ENCODE measurements around the gene MMEL1.
A peak's percentile ranks its signal among the peaks of the same experiment; 100 is the strongest.

MMEL1 gene

DNA sequence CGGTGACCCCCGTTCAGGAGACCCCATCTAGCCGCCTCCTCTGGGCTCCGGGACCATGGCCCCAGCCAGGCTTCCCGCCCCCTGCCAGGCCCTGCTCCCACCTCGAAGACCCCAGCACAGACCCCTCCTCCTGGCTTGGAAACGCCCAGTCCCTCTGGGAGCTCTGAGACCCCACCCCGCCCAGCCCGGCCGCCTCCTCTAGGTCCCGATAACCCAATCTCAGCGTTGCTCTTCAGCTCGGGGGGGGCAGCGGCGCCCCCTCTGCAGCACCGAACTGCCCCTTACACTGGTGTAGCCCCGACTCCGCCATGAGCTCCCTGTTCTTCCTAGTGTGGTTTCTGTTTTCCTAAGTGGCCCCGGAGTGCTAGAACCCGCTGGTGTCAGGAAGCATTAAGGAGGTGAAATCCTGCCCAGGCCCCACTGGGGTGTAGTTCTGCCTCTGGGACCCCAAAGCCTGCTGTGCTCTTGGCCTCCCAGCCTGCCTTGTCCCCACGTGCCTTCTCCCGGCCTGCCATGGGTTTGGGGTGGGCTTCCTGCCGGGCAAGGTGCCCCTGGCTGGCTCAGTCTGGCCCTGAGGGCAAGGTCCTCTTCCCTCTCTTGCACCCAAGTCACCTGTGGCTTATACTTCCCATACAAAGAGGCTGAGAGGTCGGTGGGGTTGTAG lies 10.7 kb upstream of the MMEL1 start (continued):
- TF ChIP-seq, protein P1, sequence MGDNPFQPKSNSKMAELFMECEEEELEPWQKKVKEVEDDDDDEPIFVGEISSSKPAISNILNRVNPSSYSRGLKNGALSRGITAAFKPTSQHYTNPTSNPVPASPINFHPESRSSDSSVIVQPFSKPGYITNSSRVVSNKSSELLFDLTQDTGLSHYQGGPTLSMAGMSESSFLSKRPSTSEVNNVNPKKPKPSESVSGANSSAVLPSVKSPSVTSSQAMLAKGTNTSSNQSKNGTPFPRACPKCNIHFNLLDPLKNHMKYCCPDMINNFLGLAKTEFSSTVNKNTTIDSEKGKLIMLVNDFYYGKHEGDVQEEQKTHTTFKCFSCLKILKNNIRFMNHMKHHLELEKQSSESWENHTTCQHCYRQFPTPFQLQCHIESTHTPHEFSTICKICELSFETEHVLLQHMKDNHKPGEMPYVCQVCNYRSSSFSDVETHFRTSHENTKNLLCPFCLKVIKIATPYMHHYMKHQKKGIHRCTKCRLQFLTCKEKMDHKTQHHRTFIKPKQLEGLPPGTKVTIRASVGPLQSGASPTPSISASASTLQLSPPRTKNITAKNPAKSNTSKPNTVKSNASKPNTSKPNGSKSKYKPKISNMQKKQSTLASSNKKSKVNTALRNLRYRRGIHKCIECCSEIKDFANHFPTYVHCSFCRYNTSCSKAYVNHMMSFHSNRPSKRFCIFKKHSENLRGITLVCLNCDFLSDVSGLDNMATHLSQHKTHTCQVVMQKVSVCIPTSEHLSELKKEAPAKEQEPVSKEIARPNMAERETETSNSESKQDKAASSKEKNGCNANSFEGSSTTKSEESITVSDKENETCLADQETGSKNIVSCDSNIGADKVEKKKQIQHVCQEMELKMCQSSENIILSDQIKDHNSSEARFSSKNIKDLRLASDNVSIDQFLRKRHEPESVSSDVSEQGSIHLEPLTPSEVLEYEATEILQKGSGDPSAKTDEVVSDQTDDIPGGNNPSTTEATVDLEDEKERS (tag by site-specific recombination; IDR thresholded peaks at IDR 0.05) = no peak
- TF ChIP-seq, protein P2, sequence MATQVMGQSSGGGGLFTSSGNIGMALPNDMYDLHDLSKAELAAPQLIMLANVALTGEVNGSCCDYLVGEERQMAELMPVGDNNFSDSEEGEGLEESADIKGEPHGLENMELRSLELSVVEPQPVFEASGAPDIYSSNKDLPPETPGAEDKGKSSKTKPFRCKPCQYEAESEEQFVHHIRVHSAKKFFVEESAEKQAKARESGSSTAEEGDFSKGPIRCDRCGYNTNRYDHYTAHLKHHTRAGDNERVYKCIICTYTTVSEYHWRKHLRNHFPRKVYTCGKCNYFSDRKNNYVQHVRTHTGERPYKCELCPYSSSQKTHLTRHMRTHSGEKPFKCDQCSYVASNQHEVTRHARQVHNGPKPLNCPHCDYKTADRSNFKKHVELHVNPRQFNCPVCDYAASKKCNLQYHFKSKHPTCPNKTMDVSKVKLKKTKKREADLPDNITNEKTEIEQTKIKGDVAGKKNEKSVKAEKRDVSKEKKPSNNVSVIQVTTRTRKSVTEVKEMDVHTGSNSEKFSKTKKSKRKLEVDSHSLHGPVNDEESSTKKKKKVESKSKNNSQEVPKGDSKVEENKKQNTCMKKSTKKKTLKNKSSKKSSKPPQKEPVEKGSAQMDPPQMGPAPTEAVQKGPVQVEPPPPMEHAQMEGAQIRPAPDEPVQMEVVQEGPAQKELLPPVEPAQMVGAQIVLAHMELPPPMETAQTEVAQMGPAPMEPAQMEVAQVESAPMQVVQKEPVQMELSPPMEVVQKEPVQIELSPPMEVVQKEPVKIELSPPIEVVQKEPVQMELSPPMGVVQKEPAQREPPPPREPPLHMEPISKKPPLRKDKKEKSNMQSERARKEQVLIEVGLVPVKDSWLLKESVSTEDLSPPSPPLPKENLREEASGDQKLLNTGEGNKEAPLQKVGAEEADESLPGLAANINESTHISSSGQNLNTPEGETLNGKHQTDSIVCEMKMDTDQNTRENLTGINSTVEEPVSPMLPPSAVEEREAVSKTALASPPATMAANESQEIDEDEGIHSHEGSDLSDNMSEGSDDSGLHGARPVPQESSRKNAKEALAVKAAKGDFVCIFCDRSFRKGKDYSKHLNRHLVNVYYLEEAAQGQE (tag by site-specific recombination; IDR thresholded peaks at IDR 0.05) = no peak
- TF ChIP-seq ZNF391 (tag by site-specific recombination; IDR thresholded peaks at IDR 0.05; ENCODE audit: borderline replicate concordance, low read depth) (no peak), ZNF48 (tag by site-specific recombination; IDR thresholded peaks at IDR 0.05) (no peak)

DNA sequence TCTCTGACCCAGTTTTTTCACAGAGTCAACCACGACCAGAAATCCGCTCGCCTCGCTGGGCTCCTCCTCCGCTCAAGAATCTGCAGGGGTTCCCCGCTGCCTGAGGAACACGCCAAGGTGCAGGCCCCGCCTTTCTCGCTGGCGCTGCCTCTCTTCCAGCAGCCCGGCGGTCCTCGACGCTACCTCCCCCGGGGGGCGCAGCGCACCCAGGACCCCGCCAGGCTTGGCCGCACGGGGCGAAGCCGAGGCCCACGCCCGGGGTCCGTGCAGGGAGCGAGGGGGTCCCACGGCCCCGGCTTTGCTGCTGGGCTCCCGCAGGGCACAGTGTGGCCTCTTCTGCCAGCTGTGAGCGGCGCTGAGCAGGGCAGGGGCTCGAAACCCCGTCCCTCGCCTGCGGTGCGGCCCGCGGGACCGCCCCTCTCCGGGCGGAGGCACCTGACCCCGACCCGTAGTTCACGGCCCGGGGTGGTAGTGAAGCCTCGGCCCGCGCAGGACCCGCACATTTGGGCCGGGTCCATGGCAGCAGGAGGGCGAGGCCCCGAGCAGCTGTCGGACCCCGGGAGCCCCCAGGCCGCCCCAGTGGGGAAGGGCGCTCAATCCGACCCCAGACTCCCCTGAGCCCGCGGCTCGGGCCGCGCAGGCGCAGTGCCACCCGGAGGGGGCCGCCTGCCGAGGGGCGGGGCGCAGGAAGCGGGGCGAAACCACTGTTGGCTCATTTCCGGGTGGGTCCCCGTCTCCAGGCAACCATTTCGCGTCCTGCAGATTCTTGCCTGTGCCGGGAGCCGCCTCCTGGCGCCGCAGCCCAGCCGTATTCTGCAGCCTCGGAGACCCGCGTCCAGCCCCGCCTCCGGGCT lies 10.0 kb upstream of the MMEL1 start:
- POLR2A ChIA-PET = no interaction called here
- Histone ChIP-seq H3K4me1 (ENCODE audit: control insufficient read depth, insufficient read depth, low read length) (peaks cover 3% of the 10 kb centered on the region), H3K9me3 (ENCODE audit: control insufficient read depth, insufficient read depth, low read depth, low read length) (no peaks in the 10 kb centered on the region), H3K27ac (ENCODE audit: extremely low read depth, low read depth, low read length) (peak overlapping the region; percentile 62; the same call in 1 of the 2 replicates), H3K36me3 (ENCODE audit: control insufficient read depth in 2 of 2, insufficient read depth in 1 of 2, low read length in 2 of 2) (no peaks in the 10 kb centered on the region), H3K4me3 (ENCODE audit: low read depth, low read length) (peak overlapping the region; percentile 72)
- CTCF ChIA-PET = no interaction called here
- TF ChIP-seq ZNF174 (tag by site-specific recombination; IDR thresholded peaks at IDR 0.05) (no peak), ZXDB (tag by site-specific recombination; IDR thresholded peaks at IDR 0.05) (peak; percentile 86), KLF1 (tag by site-specific recombination; IDR thresholded peaks at IDR 0.05) (peak; percentile 44; the same call in 1 of the 2 replicates), ZSCAN30 (tag by site-specific recombination; IDR thresholded peaks at IDR 0.05) (0 out of 2 replicates have a peak, but pooled peaks have one; percentile 6), ZNF701 (tag by site-specific recombination; IDR thresholded peaks at IDR 0.05) (no peak), ZNF423 (tag by site-specific recombination; IDR thresholded peaks at IDR 0.05) (peak; percentile 77), ZNF654 (tag by site-specific recombination; IDR thresholded peaks at IDR 0.05; ENCODE audit: low read depth) (no peak), ZNF777 (tag by site-specific recombination; IDR thresholded peaks at IDR 0.05; ENCODE audit: borderline replicate concordance) (no peak), ZNF433 (tag by site-specific recombination; IDR thresholded peaks at IDR 0.05; ENCODE audit: low read depth) (no peak), ZNF555 (tag by site-specific recombination; conservative IDR thresholded peaks at IDR 0.05) (no peak), KLF10 (tag by site-specific recombination; IDR thresholded peaks at IDR 0.05) (0 out of 2 replicates have a peak, but pooled peaks have one; percentile 34), ZNF585B (tag by site-specific recombination; IDR thresholded peaks at IDR 0.05) (no peak), SCRT1 (tag by site-specific recombination; IDR thresholded peaks at IDR 0.05; ENCODE audit: borderline replicate concordance) (no peak), ZNF514 (tag by site-specific recombination; IDR thresholded peaks at IDR 0.05) (no peak), ZNF629 (tag by site-specific recombination; IDR thresholded peaks at IDR 0.05) (no peak)
- TF ChIP-seq, protein P3, sequence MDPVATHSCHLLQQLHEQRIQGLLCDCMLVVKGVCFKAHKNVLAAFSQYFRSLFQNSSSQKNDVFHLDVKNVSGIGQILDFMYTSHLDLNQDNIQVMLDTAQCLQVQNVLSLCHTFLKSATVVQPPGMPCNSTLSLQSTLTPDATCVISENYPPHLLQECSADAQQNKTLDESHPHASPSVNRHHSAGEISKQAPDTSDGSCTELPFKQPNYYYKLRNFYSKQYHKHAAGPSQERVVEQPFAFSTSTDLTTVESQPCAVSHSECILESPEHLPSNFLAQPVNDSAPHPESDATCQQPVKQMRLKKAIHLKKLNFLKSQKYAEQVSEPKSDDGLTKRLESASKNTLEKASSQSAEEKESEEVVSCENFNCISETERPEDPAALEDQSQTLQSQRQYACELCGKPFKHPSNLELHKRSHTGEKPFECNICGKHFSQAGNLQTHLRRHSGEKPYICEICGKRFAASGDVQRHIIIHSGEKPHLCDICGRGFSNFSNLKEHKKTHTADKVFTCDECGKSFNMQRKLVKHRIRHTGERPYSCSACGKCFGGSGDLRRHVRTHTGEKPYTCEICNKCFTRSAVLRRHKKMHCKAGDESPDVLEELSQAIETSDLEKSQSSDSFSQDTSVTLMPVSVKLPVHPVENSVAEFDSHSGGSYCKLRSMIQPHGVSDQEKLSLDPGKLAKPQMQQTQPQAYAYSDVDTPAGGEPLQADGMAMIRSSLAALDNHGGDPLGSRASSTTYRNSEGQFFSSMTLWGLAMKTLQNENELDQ (tag by site-specific recombination; IDR thresholded peaks at IDR 0.05; ENCODE audit: low read depth) = no peak
- TF ChIP-seq, protein P4, sequence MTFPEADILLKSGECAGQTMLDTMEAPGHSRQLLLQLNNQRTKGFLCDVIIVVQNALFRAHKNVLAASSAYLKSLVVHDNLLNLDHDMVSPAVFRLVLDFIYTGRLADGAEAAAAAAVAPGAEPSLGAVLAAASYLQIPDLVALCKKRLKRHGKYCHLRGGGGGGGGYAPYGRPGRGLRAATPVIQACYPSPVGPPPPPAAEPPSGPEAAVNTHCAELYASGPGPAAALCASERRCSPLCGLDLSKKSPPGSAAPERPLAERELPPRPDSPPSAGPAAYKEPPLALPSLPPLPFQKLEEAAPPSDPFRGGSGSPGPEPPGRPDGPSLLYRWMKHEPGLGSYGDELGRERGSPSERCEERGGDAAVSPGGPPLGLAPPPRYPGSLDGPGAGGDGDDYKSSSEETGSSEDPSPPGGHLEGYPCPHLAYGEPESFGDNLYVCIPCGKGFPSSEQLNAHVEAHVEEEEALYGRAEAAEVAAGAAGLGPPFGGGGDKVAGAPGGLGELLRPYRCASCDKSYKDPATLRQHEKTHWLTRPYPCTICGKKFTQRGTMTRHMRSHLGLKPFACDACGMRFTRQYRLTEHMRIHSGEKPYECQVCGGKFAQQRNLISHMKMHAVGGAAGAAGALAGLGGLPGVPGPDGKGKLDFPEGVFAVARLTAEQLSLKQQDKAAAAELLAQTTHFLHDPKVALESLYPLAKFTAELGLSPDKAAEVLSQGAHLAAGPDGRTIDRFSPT (tag by site-specific recombination; IDR thresholded peaks at IDR 0.05) = no peak
- TF ChIP-seq, protein P5, sequence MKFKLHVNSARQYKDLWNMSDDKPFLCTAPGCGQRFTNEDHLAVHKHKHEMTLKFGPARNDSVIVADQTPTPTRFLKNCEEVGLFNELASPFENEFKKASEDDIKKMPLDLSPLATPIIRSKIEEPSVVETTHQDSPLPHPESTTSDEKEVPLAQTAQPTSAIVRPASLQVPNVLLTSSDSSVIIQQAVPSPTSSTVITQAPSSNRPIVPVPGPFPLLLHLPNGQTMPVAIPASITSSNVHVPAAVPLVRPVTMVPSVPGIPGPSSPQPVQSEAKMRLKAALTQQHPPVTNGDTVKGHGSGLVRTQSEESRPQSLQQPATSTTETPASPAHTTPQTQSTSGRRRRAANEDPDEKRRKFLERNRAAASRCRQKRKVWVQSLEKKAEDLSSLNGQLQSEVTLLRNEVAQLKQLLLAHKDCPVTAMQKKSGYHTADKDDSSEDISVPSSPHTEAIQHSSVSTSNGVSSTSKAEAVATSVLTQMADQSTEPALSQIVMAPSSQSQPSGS (tag by site-specific recombination; IDR thresholded peaks at IDR 0.05; ENCODE audit: low read depth) = no peak
